SK-N-SH (cell line): Measurements from ENCODE around the gene SNX20. TPM values are rescaled to one million over a fixed set of nuclear protein-coding genes. Genes with fewer than 3 reads are reported as not detected.

Experiments used
- CTCF ChIA-PET: fragments of 300-600, 350-600 bp; formaldehyde crosslinking; extraction: SDS; loops from one replicate; lab custom pipeline; 2021; lab: Yijun Ruan, JAX
- POLR2A ChIA-PET: fragments of 350-600 bp; sonication (Branson Sonifier 250); formaldehyde crosslinking; extraction: SDS; loops from one replicate; lab custom pipeline; 2020; ENCODE audit warnings: antibody characterized with exemption, inconsistent platforms; lab: Yijun Ruan, JAX
- DNase-seq: peaks from one replicate; pipeline ENCODE4 v3.0.0; 2012
- H2AFZ ChIP-seq: fragments of 200-600 bp; sonication (generic); 2 replicates; pipeline ENCODE4 v1.8.1; 2016; ENCODE audit warnings: antibody characterized with exemption, mild to moderate bottlenecking, low read depth
- H3F3A ChIP-seq: fragments of 200-600 bp; sonication (generic); replicated peaks from 2 replicates; pipeline ENCODE3; 2016; ENCODE audit warnings: antibody characterized with exemption, mild to moderate bottlenecking; ENCODE audit not compliant: insufficient read depth
- H3K27ac ChIP-seq, 2 experiments: fragments of 200-500 bp in 1 of 2; fragments of 200-600 bp in 1 of 2; sonication (Bioruptor generic) in 1 of 2; sonication (generic), shearing (Covaris generic) in 1 of 2; 2 replicates each; pipeline versions ENCODE4 v1.5.1 to v1.6.1; 2014 to 2016; ENCODE audit warnings: low read depth in 2 of 2, inconsistent platforms in 1 of 2, low read length in 1 of 2, mild to moderate bottlenecking in 1 of 2, mixed read lengths in 1 of 2
- H3K27me3 ChIP-seq: fragments of 200-600 bp; sonication (generic), shearing (Covaris generic); 2 replicates; pipeline ENCODE4 v1.6.1; 2016; ENCODE audit warnings: mixed run types; ENCODE audit not compliant: insufficient read depth
- H3K36me3 ChIP-seq, 2 experiments: fragments of 200-500 bp in 1 of 2; fragments of 200-600 bp in 1 of 2; sonication (Bioruptor generic) in 1 of 2; sonication (generic) in 1 of 2; replicated peaks in 1 of 2; 2 replicates each; pipeline versions ENCODE3 to v1.5.1; 2014 to 2016; ENCODE audit warnings: low read length in 1 of 2, mild to moderate bottlenecking in 1 of 2; ENCODE audit not compliant: insufficient read depth in 2 of 2, control insufficient read depth in 1 of 2
- H3K4me1 ChIP-seq, 2 experiments: fragments of 200-500 bp in 1 of 2; fragments of 200-600 bp in 1 of 2; sonication (Bioruptor generic) in 1 of 2; sonication (generic), shearing (Covaris generic) in 1 of 2; 2 replicates each; pipeline versions ENCODE4 v1.5.1 to v1.6.1; 2014 to 2016; ENCODE audit warnings: low read depth in 1 of 2, low read length in 1 of 2, mixed run types in 1 of 2; ENCODE audit not compliant: insufficient read depth in 2 of 2, control insufficient read depth in 1 of 2
- H3K4me2 ChIP-seq: fragments of 200-600 bp; sonication (generic), shearing (Covaris generic); 2 replicates; pipeline ENCODE4 v1.6.1; 2017; ENCODE audit warnings: mixed run types
- H3K4me3 ChIP-seq, 2 experiments: fragments of 200-500 bp in 1 of 2; fragments of 200-600 bp in 1 of 2; sonication (Bioruptor generic) in 1 of 2; sonication (generic), shearing (Covaris generic) in 1 of 2; 2 replicates each; pipeline versions ENCODE4 v1.5.1 to v1.8.1; 2014 to 2016; ENCODE audit warnings: low read depth in 2 of 2, inconsistent platforms in 1 of 2, low read length in 1 of 2, mild to moderate bottlenecking in 1 of 2, mixed read lengths in 1 of 2, moderate library complexity in 1 of 2
- H3K79me2 ChIP-seq: fragments of 200-600 bp; sonication (generic); 2 replicates; pipeline ENCODE4 v1.8.1; 2017; ENCODE audit warnings: mild to moderate bottlenecking; ENCODE audit not compliant: insufficient read depth
- H3K9ac ChIP-seq: fragments of 200-600 bp; sonication (generic); 2 replicates; pipeline ENCODE4 v1.6.1; 2017; ENCODE audit warnings: mixed run types
- H3K9me2 ChIP-seq: fragments of 200-600 bp; sonication (generic); 2 replicates; pipeline ENCODE4 v1.6.1; 2017; ENCODE audit warnings: mixed run types
- H3K9me3 ChIP-seq: fragments of 200-600 bp; sonication (generic); 2 replicates; pipeline ENCODE4 v1.6.1; 2017; ENCODE audit warnings: mixed run types, mild to moderate bottlenecking, moderate library complexity
- H4K20me1 ChIP-seq: fragments of 200-600 bp; sonication (generic); 2 replicates; pipeline ENCODE4 v1.6.1; 2017; ENCODE audit warnings: mild to moderate bottlenecking, mixed run types; ENCODE audit not compliant: insufficient read depth
- CHD2 ChIP-seq: fragments of 150-350 bp; IDR thresholded peaks from 2 replicates; pipeline ENCODE4 v1.6.1; 2018; ENCODE audit warnings: low read length; ENCODE audit not compliant: partially characterized antibody
- ELF1 ChIP-seq: IDR thresholded peaks from 2 replicates; pipeline ENCODE4 v1.4.0; 2012
- EP300 ChIP-seq, 2 experiments: IDR thresholded peaks; 2 replicates each; pipeline versions ENCODE4 v1.4.0 to v1.6.1; 2012; ENCODE audit warnings: borderline replicate concordance in 1 of 2, low read depth in 1 of 2, low read length in 1 of 2
- EZH2phosphoT487 ChIP-seq: fragments of 200-600 bp; sonication (generic); IDR thresholded peaks from 2 replicates; pipeline ENCODE4 v1.6.1; 2017; ENCODE audit warnings: low read depth, mixed run types, mild to moderate bottlenecking, antibody characterized with exemption, moderate library complexity, borderline replicate concordance
- FOXJ3 ChIP-seq: sonication (generic); formaldehyde crosslinking; IDR thresholded peaks from 2 replicates; pipeline ENCODE4 v1.5.1; 2020; ENCODE audit warnings: mild to moderate bottlenecking, missing genetic modification reagents
- FOXM1 ChIP-seq: IDR thresholded peaks from 2 replicates; pipeline ENCODE4 v1.4.0; 2012; ENCODE audit warnings: low read depth, mild to moderate bottlenecking
- GATA2 ChIP-seq: sonication (generic); formaldehyde crosslinking; IDR thresholded peaks from 2 replicates; pipeline ENCODE4 v1.5.0; 2020; ENCODE audit warnings: mild to moderate bottlenecking, missing genetic modification reagents
- MEF2A ChIP-seq: IDR thresholded peaks from 2 replicates; pipeline ENCODE4 v1.4.0; 2012; ENCODE audit warnings: low read depth, borderline replicate concordance
- NFIC ChIP-seq: IDR thresholded peaks from 2 replicates; pipeline ENCODE4 v1.4.0; 2012; ENCODE audit warnings: borderline replicate concordance
- RCOR1 ChIP-seq: fragments of 150-350 bp; IDR thresholded peaks from 2 replicates; pipeline ENCODE4 v1.6.1; 2017; ENCODE audit warnings: antibody characterized with exemption, low read length
- SIN3A ChIP-seq: IDR thresholded peaks from 2 replicates; pipeline ENCODE4 v1.6.1; 2012; ENCODE audit warnings: low read depth, mild to moderate bottlenecking, low read length, moderate library complexity, borderline replicate concordance
- SMC3 ChIP-seq: IDR thresholded peaks from 2 replicates; pipeline ENCODE4 v1.6.1; 2012; ENCODE audit warnings: low read depth, low read length, improper control_type of control experiment
- TAF1 ChIP-seq: IDR thresholded peaks from 2 replicates; pipeline ENCODE4 v1.6.1; 2012; ENCODE audit warnings: low read depth, mild to moderate bottlenecking, low read length, moderate library complexity, borderline replicate concordance
- TEAD4 ChIP-seq: IDR thresholded peaks from 2 replicates; pipeline ENCODE4 v1.4.0; 2012; ENCODE audit warnings: mild to moderate bottlenecking, borderline replicate concordance; ENCODE audit not compliant: insufficient read depth
- YY1 ChIP-seq: IDR thresholded peaks from 2 replicates; pipeline ENCODE4 v1.4.0; 2012; ENCODE audit warnings: low read depth, mild to moderate bottlenecking
- WGBS: methylation state at CpG from one replicate; pipeline ENCODE4 v1.1.6; 2017; ENCODE audit warnings: low lambda C conversion rate; 5-methylcytosine and 5-hydroxymethylcytosine counted together
- polyA plus RNA-seq, 3 experiments: library from polyadenylated mRNA; depleted of rRNA; stranded (reverse); fragments of >200 nt; gene quantifications; 2 replicates each; pipeline ENCODE4 v1.2.3, GENCODE V29; 2012
- TF ChIP-seq, protein P1 (sequence below): fragments of 150-350 bp; IDR thresholded peaks from 2 replicates; pipeline ENCODE4 v1.6.1; 2016; ENCODE audit warnings: mild to moderate bottlenecking, low read depth, low read length
- TF ChIP-seq, protein P2 (sequence below): fragments of 200-600 bp; sonication (generic); IDR thresholded peaks from 2 replicates; pipeline ENCODE4 v1.6.1; 2017; ENCODE audit warnings: antibody characterized with exemption, mild to moderate bottlenecking, moderate library complexity
- TF ChIP-seq, protein P3 (sequence below): IDR thresholded peaks from 2 replicates; pipeline ENCODE4; 2012
- TF ChIP-seq, protein P4 (sequence below): IDR thresholded peaks from 2 replicates; pipeline ENCODE4 v1.4.0; 2012; ENCODE audit warnings: low read depth, borderline replicate concordance
- TF ChIP-seq, protein P5 (sequence below): IDR thresholded peaks from 2 replicates; pipeline ENCODE4 v1.4.0; 2012; ENCODE audit warnings: low read depth

The SNX20 gene
- polyA plus RNA-seq, 1 of the 3 experiments (the other 2 are of a cell fraction): not detected

DNA sequence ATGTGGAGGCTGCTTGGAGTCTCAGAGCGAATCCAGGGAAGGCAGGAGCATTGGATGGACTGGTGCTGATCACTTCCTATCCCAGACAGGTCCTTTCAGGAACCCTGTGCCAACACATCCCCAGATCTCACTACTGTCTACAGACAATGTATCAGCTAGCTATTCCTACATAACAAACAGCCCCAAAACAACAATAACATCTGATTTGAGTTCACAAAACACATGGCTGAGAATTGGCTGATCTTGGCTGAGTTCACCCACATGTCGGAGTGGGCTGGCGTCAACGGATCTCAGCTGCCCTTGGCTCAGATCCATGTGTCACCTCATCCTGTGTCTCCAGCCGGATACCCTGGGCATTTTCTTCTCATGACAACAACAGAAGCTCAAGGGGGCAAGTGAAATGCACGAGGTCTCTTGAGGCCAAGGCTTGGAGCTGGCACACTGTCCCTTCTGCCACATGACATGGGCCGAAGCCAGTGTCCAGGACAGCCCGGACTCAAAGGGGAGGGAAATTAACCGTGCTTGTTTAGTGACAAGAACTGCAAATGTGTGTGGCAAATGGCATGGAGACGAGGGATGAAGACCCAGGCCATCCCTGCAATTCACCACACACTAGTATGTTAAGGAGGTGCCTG lies 18.7 kb downstream of the SNX20 start:
- no peaks in the 10 kb centered on the region for H3K36me3 ChIP-seq
- H3K27ac ChIP-seq: no peak overlapping the region
- no peak overlapping the region for H3K9ac ChIP-seq
- H3K9me3 ChIP-seq: no peaks in the 10 kb centered on the region
- no peaks in the 10 kb centered on the region for H3F3A ChIP-seq
- no peaks in the 10 kb centered on the region for H3K27me3 ChIP-seq
- no peak for DNase-seq
- H4K20me1 ChIP-seq: no peaks in the 10 kb centered on the region
- ChIA-PET POLR2A (interaction anchor here (0.6 kb wide), 1 partner anchor 23 kb away, joined by 3 read pairs; no protein-coding TSS in a partner anchor), CTCF (interaction anchor here (0.7 to 16.3 kb wide), 8 partner anchors 9 to 307 kb away, joined by 3 to 326 read pairs (median 4); partner anchors contain the start of gene BRD7)
- H2AFZ ChIP-seq: no peak overlapping the region
- no peaks in the 10 kb centered on the region for H3K9me2 ChIP-seq
- no peak overlapping the region for H3K4me2 ChIP-seq
- TF ChIP-seq, protein P1, sequence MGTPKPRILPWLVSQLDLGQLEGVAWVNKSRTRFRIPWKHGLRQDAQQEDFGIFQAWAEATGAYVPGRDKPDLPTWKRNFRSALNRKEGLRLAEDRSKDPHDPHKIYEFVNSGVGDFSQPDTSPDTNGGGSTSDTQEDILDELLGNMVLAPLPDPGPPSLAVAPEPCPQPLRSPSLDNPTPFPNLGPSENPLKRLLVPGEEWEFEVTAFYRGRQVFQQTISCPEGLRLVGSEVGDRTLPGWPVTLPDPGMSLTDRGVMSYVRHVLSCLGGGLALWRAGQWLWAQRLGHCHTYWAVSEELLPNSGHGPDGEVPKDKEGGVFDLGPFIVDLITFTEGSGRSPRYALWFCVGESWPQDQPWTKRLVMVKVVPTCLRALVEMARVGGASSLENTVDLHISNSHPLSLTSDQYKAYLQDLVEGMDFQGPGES: no peak
- TF ChIP-seq CHD2: no peak
- H3K4me1 ChIP-seq: no peaks in the 10 kb centered on the region; a peak in 1 of 4 replicates
- WGBS: 62% methylated on average over 10 of the region's 10 CpGs
- no peak overlapping the region for H3K4me3 ChIP-seq
- H3K79me2 ChIP-seq: no peaks in the 10 kb centered on the region

DNA sequence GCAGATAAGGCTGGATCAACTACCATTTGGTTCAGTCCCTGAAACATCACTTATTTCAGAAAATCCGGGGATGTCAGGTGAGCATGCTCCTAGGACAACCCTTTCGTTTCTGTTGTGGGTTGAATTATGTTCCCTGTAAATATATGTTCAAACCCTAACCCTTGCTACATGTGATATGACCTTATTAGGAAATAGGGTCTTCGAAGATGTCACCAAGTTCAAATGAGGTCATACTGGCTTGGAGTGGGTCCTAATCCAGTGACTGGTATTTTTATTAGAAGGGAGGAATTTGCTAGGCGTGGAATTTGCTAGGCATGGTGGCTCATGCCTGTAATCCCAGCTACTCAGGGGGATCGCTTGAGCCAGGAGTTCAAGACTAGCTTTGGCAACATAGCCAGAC lies 21.3 kb downstream of the SNX20 start:
- H3F3A ChIP-seq: no peaks in the 10 kb centered on the region
- TF ChIP-seq FOXJ3 (CRISPR knock-in tag): no peak
- no peak for TF ChIP-seq TEAD4
- no peak for TF ChIP-seq EP300 (IDR thresholded peaks at IDR 0.05; ENCODE audit: borderline replicate concordance in 1 of 2, low read depth in 1 of 2, low read length in 1 of 2)
- TF ChIP-seq, protein P1: no peak
- no peak for TF ChIP-seq SIN3A
- no peak for TF ChIP-seq EZH2phosphoT487
- TF ChIP-seq, protein P2, sequence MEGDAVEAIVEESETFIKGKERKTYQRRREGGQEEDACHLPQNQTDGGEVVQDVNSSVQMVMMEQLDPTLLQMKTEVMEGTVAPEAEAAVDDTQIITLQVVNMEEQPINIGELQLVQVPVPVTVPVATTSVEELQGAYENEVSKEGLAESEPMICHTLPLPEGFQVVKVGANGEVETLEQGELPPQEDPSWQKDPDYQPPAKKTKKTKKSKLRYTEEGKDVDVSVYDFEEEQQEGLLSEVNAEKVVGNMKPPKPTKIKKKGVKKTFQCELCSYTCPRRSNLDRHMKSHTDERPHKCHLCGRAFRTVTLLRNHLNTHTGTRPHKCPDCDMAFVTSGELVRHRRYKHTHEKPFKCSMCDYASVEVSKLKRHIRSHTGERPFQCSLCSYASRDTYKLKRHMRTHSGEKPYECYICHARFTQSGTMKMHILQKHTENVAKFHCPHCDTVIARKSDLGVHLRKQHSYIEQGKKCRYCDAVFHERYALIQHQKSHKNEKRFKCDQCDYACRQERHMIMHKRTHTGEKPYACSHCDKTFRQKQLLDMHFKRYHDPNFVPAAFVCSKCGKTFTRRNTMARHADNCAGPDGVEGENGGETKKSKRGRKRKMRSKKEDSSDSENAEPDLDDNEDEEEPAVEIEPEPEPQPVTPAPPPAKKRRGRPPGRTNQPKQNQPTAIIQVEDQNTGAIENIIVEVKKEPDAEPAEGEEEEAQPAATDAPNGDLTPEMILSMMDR: no peak
- TF ChIP-seq TAF1: no peak
- TF ChIP-seq ELF1: no peak
- no peak for TF ChIP-seq RCOR1
- TF ChIP-seq, protein P3, sequence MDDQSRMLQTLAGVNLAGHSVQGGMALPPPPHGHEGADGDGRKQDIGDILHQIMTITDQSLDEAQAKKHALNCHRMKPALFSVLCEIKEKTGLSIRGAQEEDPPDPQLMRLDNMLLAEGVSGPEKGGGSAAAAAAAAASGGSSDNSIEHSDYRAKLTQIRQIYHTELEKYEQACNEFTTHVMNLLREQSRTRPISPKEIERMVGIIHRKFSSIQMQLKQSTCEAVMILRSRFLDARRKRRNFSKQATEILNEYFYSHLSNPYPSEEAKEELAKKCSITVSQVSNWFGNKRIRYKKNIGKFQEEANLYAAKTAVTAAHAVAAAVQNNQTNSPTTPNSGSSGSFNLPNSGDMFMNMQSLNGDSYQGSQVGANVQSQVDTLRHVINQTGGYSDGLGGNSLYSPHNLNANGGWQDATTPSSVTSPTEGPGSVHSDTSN: no peak
- TF ChIP-seq NFIC: no peak
- TF ChIP-seq, protein P4, sequence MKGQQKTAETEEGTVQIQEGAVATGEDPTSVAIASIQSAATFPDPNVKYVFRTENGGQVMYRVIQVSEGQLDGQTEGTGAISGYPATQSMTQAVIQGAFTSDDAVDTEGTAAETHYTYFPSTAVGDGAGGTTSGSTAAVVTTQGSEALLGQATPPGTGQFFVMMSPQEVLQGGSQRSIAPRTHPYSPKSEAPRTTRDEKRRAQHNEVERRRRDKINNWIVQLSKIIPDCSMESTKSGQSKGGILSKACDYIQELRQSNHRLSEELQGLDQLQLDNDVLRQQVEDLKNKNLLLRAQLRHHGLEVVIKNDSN: no peak
- TF ChIP-seq SMC3: no peak
- TF ChIP-seq MEF2A: no peak
- TF ChIP-seq YY1: no peak
- TF ChIP-seq, protein P5, sequence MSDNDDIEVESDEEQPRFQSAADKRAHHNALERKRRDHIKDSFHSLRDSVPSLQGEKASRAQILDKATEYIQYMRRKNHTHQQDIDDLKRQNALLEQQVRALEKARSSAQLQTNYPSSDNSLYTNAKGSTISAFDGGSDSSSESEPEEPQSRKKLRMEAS: no peak
- TF ChIP-seq FOXM1: no peak
- no peak for TF ChIP-seq GATA2 (CRISPR knock-in tag)
- H3K9ac ChIP-seq: no peak overlapping the region
- no peak for DNase-seq
- H3K79me2 ChIP-seq: no peaks in the 10 kb centered on the region
- H2AFZ ChIP-seq: no peak overlapping the region
- H4K20me1 ChIP-seq: no peaks in the 10 kb centered on the region
- no peaks in the 10 kb centered on the region for H3K36me3 ChIP-seq
- H3K4me1 ChIP-seq: no peaks in the 10 kb centered on the region; a peak in 1 of 4 replicates
- no peak overlapping the region for H3K4me2 ChIP-seq
- ChIA-PET CTCF (interaction anchor here (1.8 to 14.1 kb wide), 2 partner anchors 146 to 289 kb away, joined by 7 to 326 read pairs; partner anchors contain the start of gene BRD7), POLR2A (no interaction called here)
- H3K27ac ChIP-seq: no peak overlapping the region
- H3K9me3 ChIP-seq: no peaks in the 10 kb centered on the region
- H3K9me2 ChIP-seq: no peaks in the 10 kb centered on the region
- 45% methylated on average over 5 of the region's 5 CpGs for WGBS
- no peak overlapping the region for H3K4me3 ChIP-seq
- no peaks in the 10 kb centered on the region for H3K27me3 ChIP-seq
